H1 (cell line): Measurements from ENCODE around the gene CACNA1A. TPM values are rescaled to one million over a fixed set of nuclear protein-coding genes. Genes with fewer than 3 reads are reported as not detected.

Experiments used
- CTCF ChIA-PET: fragments of 300-600 bp; sonication (Branson Sonifier 250); formaldehyde crosslinking; loops from one replicate; lab custom pipeline; 2021; ENCODE audit not compliant: partially characterized antibody; lab: Charles Lee
- POLR2A ChIA-PET: fragments of 300-600 bp; sonication (Branson Sonifier 250); formaldehyde crosslinking; loops from one replicate; lab custom pipeline; 2021; ENCODE audit warnings: inconsistent platforms; ENCODE audit not compliant: partially characterized antibody; lab: Charles Lee
- DNase-seq, 2 experiments: peaks; one replicate each; pipeline versions ENCODE4 v3.0.0 to v3.0.0-alpha.2; 2010 to 2022; ENCODE audit warnings: low spot score in 2 of 2, low read depth in 1 of 2, mixed read lengths in 1 of 2
- FAIRE-seq: peaks from 2 replicates; lab custom pipeline; 2011; peaks lifted over from hg19 to GRCh38; lab: Jason Lieb, UNC
- H2AFZ ChIP-seq: 2 replicates; pipeline ENCODE4 v1.8.1; 2012; ENCODE audit warnings: low read length, inconsistent platforms
- H2AK5ac ChIP-seq: 2 replicates; pipeline ENCODE4 v1.6.1; 2013; ENCODE audit warnings: low read depth, low read length
- H2BK120ac ChIP-seq: replicated peaks from 2 replicates; pipeline ENCODE3; 2013; ENCODE audit warnings: low read depth, low read length, inconsistent platforms
- H2BK12ac ChIP-seq: 2 replicates; pipeline ENCODE4 v1.6.1; 2013; ENCODE audit warnings: low read depth, low read length
- H2BK15ac ChIP-seq: 2 replicates; pipeline ENCODE4 v1.6.1; 2013; ENCODE audit warnings: low read length
- H2BK20ac ChIP-seq: 2 replicates; pipeline ENCODE4 v1.6.1; 2013; ENCODE audit warnings: low read length
- H2BK5ac ChIP-seq: 2 replicates; pipeline ENCODE4 v1.6.1; 2013; ENCODE audit warnings: low read depth, low read length
- H3K14ac ChIP-seq: 2 replicates; pipeline ENCODE4 v1.6.1; 2013; ENCODE audit warnings: inconsistent platforms; ENCODE audit not compliant: insufficient read length
- H3K18ac ChIP-seq: 2 replicates; pipeline ENCODE4 v1.6.1; 2013; ENCODE audit warnings: low read length; ENCODE audit errors: extremely low read depth
- H3K23ac ChIP-seq: 2 replicates; pipeline ENCODE4 v1.6.1; 2013; ENCODE audit warnings: inconsistent platforms; ENCODE audit not compliant: insufficient read length
- H3K23me2 ChIP-seq: 2 replicates; pipeline ENCODE4 v1.6.1; 2013; ENCODE audit warnings: low read depth, low read length
- H3K27ac ChIP-seq: 2 replicates; pipeline ENCODE4 v1.6.1; 2011; ENCODE audit warnings: low read depth, low read length, inconsistent platforms
- H3K27me3 ChIP-seq, 4 experiments: replicated peaks in 1 of 4; 1 replicate in 1 of 4; 2 replicates in 3 of 4; pipeline versions ENCODE4 v1.6.1 to v1.8.1; 2011 to 2013; ENCODE audit warnings: low read length in 3 of 4, mild to moderate bottlenecking in 3 of 4, inconsistent platforms in 2 of 4, mixed read lengths in 2 of 4, moderate library complexity in 1 of 4; ENCODE audit not compliant: control insufficient read depth in 3 of 4, insufficient read depth in 3 of 4; ENCODE audit errors: extremely low read depth in 1 of 4
- H3K36me3 ChIP-seq, 4 experiments: 2 replicates each; pipeline versions ENCODE4 v1.6.1 to v1.8.1; 2011 to 2013; ENCODE audit warnings: mild to moderate bottlenecking in 4 of 4, low read length in 3 of 4, moderate library complexity in 2 of 4, control low read depth in 1 of 4, inconsistent platforms in 1 of 4; ENCODE audit not compliant: insufficient read depth in 4 of 4, control insufficient read depth in 2 of 4
- H3K4ac ChIP-seq: replicated peaks from 2 replicates; pipeline ENCODE3; 2013; ENCODE audit warnings: low read length, low read depth, mixed read lengths, inconsistent platforms; ENCODE audit not compliant: insufficient read length
- H3K4me1 ChIP-seq, 4 experiments: replicated peaks in 1 of 4; 1 replicate in 1 of 4; 2 replicates in 3 of 4; pipeline versions ENCODE4 v1.6.1 to v1.8.1; 2011 to 2013; ENCODE audit warnings: low read length in 3 of 4, inconsistent platforms in 2 of 4, mixed read lengths in 1 of 4; ENCODE audit not compliant: insufficient read depth in 4 of 4, control insufficient read depth in 3 of 4
- H3K4me2 ChIP-seq, 2 experiments: 2 replicates each; pipeline versions ENCODE4 v1.6.1 to v1.8.1; 2011 to 2013; ENCODE audit warnings: low read depth in 2 of 2, low read length in 2 of 2, control low read depth in 1 of 2, inconsistent platforms in 1 of 2, mild to moderate bottlenecking in 1 of 2; ENCODE audit not compliant: insufficient read depth in 1 of 2
- H3K4me3 ChIP-seq, 4 experiments: fragments of 200-600, 300-600 bp in 1 of 4; sonication (generic), shearing (Covaris generic), sonication (Bioruptor Twin) in 1 of 4; 2 replicates each; pipeline versions ENCODE4 v1.5.1 to v1.8.1; 2011 to 2016; ENCODE audit warnings: low read length in 4 of 4, low read depth in 3 of 4, control low read depth in 2 of 4, inconsistent platforms in 2 of 4, mild to moderate bottlenecking in 2 of 4, mixed read lengths in 1 of 4, moderate library complexity in 1 of 4; ENCODE audit not compliant: insufficient read depth in 2 of 4; ENCODE audit errors: extremely low read depth in 1 of 4
- H3K56ac ChIP-seq: replicated peaks from 2 replicates; pipeline ENCODE3; 2013; ENCODE audit warnings: low read depth, mild to moderate bottlenecking, mixed read lengths, low read length, inconsistent platforms; ENCODE audit not compliant: insufficient read length
- H3K79me1 ChIP-seq: 2 replicates; pipeline ENCODE4 v1.6.1; 2013; ENCODE audit warnings: low read depth, low read length, control low read depth
- H3K79me2 ChIP-seq, 2 experiments: 2 replicates each; pipeline versions ENCODE4 v1.6.1 to v1.8.1; 2012 to 2013; ENCODE audit warnings: low read length in 2 of 2, mild to moderate bottlenecking in 2 of 2, inconsistent platforms in 1 of 2; ENCODE audit not compliant: insufficient read depth in 2 of 2, control insufficient read depth in 1 of 2
- H3K9ac ChIP-seq, 4 experiments: replicated peaks in 1 of 4; 1 replicate in 1 of 4; 2 replicates in 3 of 4; pipeline versions ENCODE4 v1.6.1 to v1.8.1; 2011 to 2013; ENCODE audit warnings: low read depth in 3 of 4, low read length in 3 of 4, control low read depth in 2 of 4, mild to moderate bottlenecking in 2 of 4, moderate library complexity in 2 of 4, inconsistent platforms in 1 of 4; ENCODE audit errors: extremely low read depth in 1 of 4
- H3K9me3 ChIP-seq, 2 experiments: 2 replicates each; pipeline versions ENCODE4 v1.6.1 to v1.8.1; 2012 to 2013; ENCODE audit warnings: mild to moderate bottlenecking in 2 of 2, moderate library complexity in 2 of 2, control low read depth in 1 of 2, inconsistent platforms in 1 of 2, low read depth in 1 of 2, low read length in 1 of 2, mixed read lengths in 1 of 2; ENCODE audit not compliant: insufficient read depth in 2 of 2
- H4K20me1 ChIP-seq, 2 experiments: replicated peaks in 1 of 2; 2 replicates each; pipeline versions ENCODE3 to v1.8.1; 2011 to 2013; ENCODE audit warnings: inconsistent platforms in 2 of 2, low read length in 2 of 2, mild to moderate bottlenecking in 1 of 2; ENCODE audit not compliant: insufficient read depth in 2 of 2, control insufficient read depth in 1 of 2
- H4K5ac ChIP-seq: 2 replicates; pipeline ENCODE4 v1.6.1; 2013; ENCODE audit warnings: low read length, low read depth, mixed read lengths, inconsistent platforms; ENCODE audit not compliant: insufficient read length
- H4K8ac ChIP-seq: 2 replicates; pipeline ENCODE4 v1.8.0; 2013; ENCODE audit warnings: mild to moderate bottlenecking, moderate library complexity, low read length, inconsistent platforms; ENCODE audit not compliant: insufficient read depth; ENCODE audit errors: extremely low read depth
- H4K91ac ChIP-seq: replicated peaks from 2 replicates; pipeline ENCODE3; 2013; ENCODE audit warnings: low read length, mixed read lengths, inconsistent platforms; ENCODE audit not compliant: insufficient read length
- ASH2L ChIP-seq: fragments of 200-600, 300-600 bp; sonication (generic); IDR thresholded peaks from one replicate; pipeline ENCODE4 v1.7.1; 2017; ENCODE audit warnings: low read length
- CBX5 ChIP-seq: fragments of 300-800, 300-1000 bp; sonication (generic); IDR thresholded peaks from 2 replicates; pipeline ENCODE4 v1.7.1; 2016; ENCODE audit warnings: antibody characterized with exemption, low read length, low read depth
- CHD1 ChIP-seq: IDR thresholded peaks from 2 replicates; pipeline ENCODE4 v1.6.1; 2012; ENCODE audit warnings: low read depth, low read length, improper control_type of control experiment
- CHD2 ChIP-seq: IDR thresholded peaks from 2 replicates; pipeline ENCODE4 v1.6.1; 2012; ENCODE audit warnings: low read length, improper control_type of control experiment
- CREB1 ChIP-seq: IDR thresholded peaks from 2 replicates; pipeline ENCODE4 v1.6.1; 2012; ENCODE audit warnings: inconsistent platforms
- CTBP2 ChIP-seq: IDR thresholded peaks from 2 replicates; pipeline ENCODE4 v1.7.0; 2011; ENCODE audit warnings: borderline replicate concordance, mild to moderate bottlenecking, moderate library complexity, mixed read lengths, low read length; ENCODE audit not compliant: insufficient read depth, insufficient read length
- HDAC6 ChIP-seq: IDR thresholded peaks from one replicate; pipeline ENCODE4 v1.7.1; 2012; ENCODE audit warnings: low read depth, mild to moderate bottlenecking, inconsistent platforms, low read length, moderate library complexity
- JUND ChIP-seq: IDR thresholded peaks from 2 replicates; pipeline ENCODE4 v1.6.1; 2011; ENCODE audit warnings: mild to moderate bottlenecking, improper control_type of control experiment, low read length
- PHF8 ChIP-seq: fragments of 200-600 bp; sonication (generic); conservative IDR thresholded peaks from 2 replicates; pipeline ENCODE4 v1.7.1; 2012; ENCODE audit warnings: low read depth, mild to moderate bottlenecking, inconsistent platforms, low read length, moderate library complexity
- RXRA ChIP-seq: IDR thresholded peaks from 2 replicates; pipeline ENCODE4 v1.6.1; 2011; ENCODE audit warnings: low read depth, mild to moderate bottlenecking, low read length, moderate library complexity; ENCODE audit not compliant: insufficient read depth
- SP1 ChIP-seq: IDR thresholded peaks from 2 replicates; pipeline ENCODE4 v1.6.1; 2011; ENCODE audit warnings: low read depth, low read length
- SP2 ChIP-seq: IDR thresholded peaks from 2 replicates; pipeline ENCODE4 v1.6.1; 2012; ENCODE audit warnings: mild to moderate bottlenecking, low read length, inconsistent platforms
- TEAD4 ChIP-seq: IDR thresholded peaks from 2 replicates; pipeline ENCODE4 v1.6.1; 2012; ENCODE audit warnings: low read depth, low read length, inconsistent platforms, mixed read lengths
- ZNF274 ChIP-seq: IDR thresholded peaks from 2 replicates; pipeline ENCODE4 v1.7.0; 2012; ENCODE audit warnings: low read length, borderline replicate concordance; ENCODE audit errors: extremely low read depth
- WGBS, 2 experiments: shearing (Covaris generic) in 1 of 2; methylation state at CpG; one replicate each; pipeline versions ENCODE4 v1.1.6 to v1.1.7; 2013 to 2015; ENCODE audit warnings: low lambda C conversion rate in 2 of 2, mixed read lengths in 2 of 2, inconsistent platforms in 1 of 2, low coverage in 1 of 2, missing lambda C conversion rate in 1 of 2; ENCODE audit not compliant: insufficient replicate concordance in 2 of 2, insufficient coverage in 1 of 2, insufficient read length in 1 of 2; ENCODE audit errors: extremely low coverage in 1 of 2, missing lambda C conversion rate in 1 of 2; 5-methylcytosine and 5-hydroxymethylcytosine counted together
- polyA plus RNA-seq, 7 experiments: library from polyadenylated mRNA; depleted of rRNA in 3 of 7; stranded (reverse) in 5 of 7; unstranded in 2 of 7; fragments of >200 nt in 5 of 7; fragments of 200-250 nt in 2 of 7; gene quantifications; 1 replicate in 5 of 7; 2 replicates in 1 of 7; 4 replicates in 1 of 7; pipeline versions ENCODE4 v1.2.1 to v1.2.3, GENCODE V29; 2011 to 2013; ENCODE audit warnings: missing spikeins in 2 of 7, mixed read lengths in 2 of 7
- total RNA-seq: library from RNA; stranded (reverse); fragmentation: NEBNext Ultra II Directional; extraction: Animal tissue kit (Norgen Biotek cat#: 25700); gene quantifications from 2 replicates; pipeline ENCODE4 v1.2.1, GENCODE V29; 2021
- TF ChIP-seq, protein P1 (sequence below): IDR thresholded peaks from 2 replicates; pipeline ENCODE4 v1.6.1; 2012; ENCODE audit warnings: inconsistent platforms

The CACNA1A gene
- total and polyA plus RNA-seq, 2 of the 8 experiments (the other 6 are each of a cell fraction or from before 2014, with no cell fraction given): 10.7 to 25.3 TPM

DNA sequence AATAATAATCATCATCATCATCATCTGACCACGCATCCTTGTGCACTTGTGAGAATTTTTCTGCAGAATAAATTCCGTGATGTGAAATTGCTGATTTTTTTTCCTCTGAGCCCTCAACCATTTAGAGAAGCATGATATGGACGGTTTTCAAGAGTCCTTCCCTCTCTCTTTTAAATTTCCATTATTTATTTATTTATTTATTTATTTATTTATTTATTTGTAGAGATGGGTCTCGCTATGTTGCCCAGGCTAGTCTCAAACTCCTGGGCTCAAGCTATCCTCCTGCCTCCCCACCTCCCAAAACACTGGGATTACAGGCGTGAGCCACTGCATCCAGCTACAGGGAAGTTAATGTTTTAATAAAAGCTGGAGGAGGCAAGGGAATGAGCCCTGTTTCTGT, 39.6 kb downstream of the CACNA1A start:
- H2BK20ac ChIP-seq: no peak overlapping the region
- H2AFZ ChIP-seq: no peak overlapping the region
- H3K18ac ChIP-seq: no peak overlapping the region
- no peak overlapping the region for H4K91ac ChIP-seq
- no peak overlapping the region for H2BK15ac ChIP-seq
- no peak overlapping the region for H3K4me2 ChIP-seq
- H3K14ac ChIP-seq: no peak overlapping the region
- ChIA-PET POLR2A (no interaction called here), CTCF (no interaction called here)
- H4K20me1 ChIP-seq: peaks cover 0 to 4% of the 10 kb centered on the region in 2 experiments
- DNase-seq: no peak
- no peak overlapping the region for H3K4me3 ChIP-seq
- no peak overlapping the region for H4K5ac ChIP-seq
- no peak overlapping the region for H2BK120ac ChIP-seq
- no peaks in the 10 kb centered on the region for H3K9me3 ChIP-seq
- no peak overlapping the region for H4K8ac ChIP-seq
- H3K27ac ChIP-seq: no peak overlapping the region
- H3K23me2 ChIP-seq: no peaks in the 10 kb centered on the region
- no peaks in the 10 kb centered on the region for H3K36me3 ChIP-seq
- 88% methylated on average over 5 of the region's 5 CpGs; no CpG with 5 or more reads in 1 of the 2 experiments for WGBS, 2 experiments
- no peaks in the 10 kb centered on the region for H3K27me3 ChIP-seq
- no peaks in the 10 kb centered on the region for H3K79me1 ChIP-seq
- H3K56ac ChIP-seq: no peak overlapping the region
- H3K9ac ChIP-seq: no peak overlapping the region
- peaks cover 0 to 6% (median 4%) of the 10 kb centered on the region in 4 experiments; a peak in 5 of 7 replicates for H3K4me1 ChIP-seq
- no peaks in the 10 kb centered on the region for H3K79me2 ChIP-seq
- H2AK5ac ChIP-seq: no peak overlapping the region
- no peak overlapping the region for H2BK5ac ChIP-seq
- H3K23ac ChIP-seq: no peak overlapping the region
- no peak overlapping the region for H3K4ac ChIP-seq
- FAIRE-seq: no peak
- H2BK12ac ChIP-seq: no peak overlapping the region
- TF ChIP-seq, protein P1, sequence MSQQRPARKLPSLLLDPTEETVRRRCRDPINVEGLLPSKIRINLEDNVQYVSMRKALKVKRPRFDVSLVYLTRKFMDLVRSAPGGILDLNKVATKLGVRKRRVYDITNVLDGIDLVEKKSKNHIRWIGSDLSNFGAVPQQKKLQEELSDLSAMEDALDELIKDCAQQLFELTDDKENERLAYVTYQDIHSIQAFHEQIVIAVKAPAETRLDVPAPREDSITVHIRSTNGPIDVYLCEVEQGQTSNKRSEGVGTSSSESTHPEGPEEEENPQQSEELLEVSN: no peak
- TF ChIP-seq JUND (no peak), TEAD4 (no peak), SP1 (no peak), HDAC6 (no peak), CHD2 (no peak), PHF8 (no peak), CREB1 (no peak), CHD1 (no peak), RXRA (no peak), ZNF274 (no peak), CTBP2 (no peak), CBX5 (no peak), ASH2L (no peak), SP2 (no peak)
